CD4-positive, alpha-beta memory T cell (primary cell): ENCODE measurements around the gene A1BG. TPM values are rescaled to one million over a fixed set of nuclear protein-coding genes. Genes with fewer than 3 reads are reported as not detected.

Source experiments
- CTCF ChIA-PET: fragments of 350-600 bp; sonication (Branson Sonifier 250); formaldehyde crosslinking; loops from one replicate; lab custom pipeline; 2021; ENCODE audit warnings: inconsistent platforms; ENCODE audit not compliant: partially characterized antibody; lab: Charles Lee
- POLR2A ChIA-PET: fragments of 350-600 bp; sonication (Branson Sonifier 250); formaldehyde crosslinking; loops from one replicate; lab custom pipeline; 2021; ENCODE audit not compliant: partially characterized antibody; lab: Charles Lee
- DNase-seq, 5 donors: peaks; one replicate each; pipeline versions ENCODE4 v3.0.0 to v3.0.0-alpha.2; 2020 to 2022; ENCODE audit warnings: mixed read lengths in 1 of 5
- H3K27ac ChIP-seq: one replicate; pipeline ENCODE4 v1.7.0; 2013; ENCODE audit warnings: low read depth, low read length
- H3K27me3 ChIP-seq: 2 replicates; pipeline ENCODE4 v1.7.0; 2013; ENCODE audit warnings: mild to moderate bottlenecking, low read length, moderate library complexity; ENCODE audit not compliant: insufficient read depth
- H3K36me3 ChIP-seq: 2 replicates; pipeline ENCODE4 v1.7.0; 2013; ENCODE audit warnings: mild to moderate bottlenecking, low read length, moderate library complexity; ENCODE audit not compliant: insufficient read depth
- H3K4me1 ChIP-seq: 2 replicates; pipeline ENCODE4 v1.7.0; 2013; ENCODE audit warnings: mild to moderate bottlenecking, low read length, moderate library complexity; ENCODE audit not compliant: insufficient read depth
- H3K4me3 ChIP-seq, 2 donors: one replicate each; pipeline ENCODE4 v1.7.0; 2013; ENCODE audit warnings: low read length in 2 of 2, mild to moderate bottlenecking in 1 of 2
- H3K9me3 ChIP-seq, 2 donors: one replicate each; pipeline ENCODE4 v1.7.0; 2013; ENCODE audit warnings: low read length in 2 of 2, control low read depth in 1 of 2; ENCODE audit not compliant: control insufficient read depth in 1 of 2
- H3K27ac Mint-ChIP-seq, 7 donors: one replicate each; pipeline ENCODE4 v1.8.0; 2020 to 2021; ENCODE audit warnings: mixed read lengths in 7 of 7, mild to moderate bottlenecking in 6 of 7, inconsistent platforms in 3 of 7, moderate library complexity in 3 of 7
- H3K27me3 Mint-ChIP-seq, 2 donors: one replicate each; pipeline ENCODE4 v1.8.0; 2020 to 2021; ENCODE audit warnings: mixed read lengths in 2 of 2
- H3K36me3 Mint-ChIP-seq, 2 donors: one replicate each; pipeline ENCODE4 v1.8.0; 2020 to 2021; ENCODE audit warnings: mixed read lengths in 2 of 2, inconsistent platforms in 1 of 2, mild to moderate bottlenecking in 1 of 2
- H3K4me1 Mint-ChIP-seq, 4 donors: one replicate each; pipeline ENCODE4 v1.8.0; 2020 to 2021; ENCODE audit warnings: mixed read lengths in 4 of 4, mild to moderate bottlenecking in 1 of 4
- H3K4me3 Mint-ChIP-seq, 8 donors: one replicate each; pipeline ENCODE4 v1.8.0; 2020 to 2021; ENCODE audit warnings: mixed read lengths in 8 of 8, mild to moderate bottlenecking in 7 of 8, moderate library complexity in 6 of 8, inconsistent platforms in 3 of 8
- H3K9me3 Mint-ChIP-seq, 8 donors: one replicate each; pipeline ENCODE4 v1.8.0; 2020 to 2021; ENCODE audit warnings: mixed read lengths in 8 of 8, mild to moderate bottlenecking in 5 of 8, inconsistent platforms in 3 of 8, moderate library complexity in 1 of 8
- intact Hi-C: fragments of 100-400 bp; cut with micrococcal nuclease; formaldehyde crosslinking; loops from one replicate; pipeline ENCODE4 v1.15.1; 2023
- polyA plus RNA-seq, 2 donors: library from polyadenylated mRNA; unstranded; fragments of 300-500 nt; fragmentation: Illumina TruSeq; gene quantifications; one replicate each; pipeline ENCODE4 v1.2.3, GENCODE V29; 2021
- total RNA-seq, 2 experiments: library from RNA; stranded (reverse); gene quantifications; one replicate each; pipeline ENCODE4 v1.2.3, GENCODE V29; 2021

A1BG gene
- total RNA-seq (10 to 100 TPM; 15.8 to 19.0 TPM), polyA plus RNA-seq (10 to 100 TPM; 44.7 to 47.9 TPM)

- peaks cover 4 to 33% (median 18%) of the 10 kb centered on the region in 4 donors for H3K4me1 Mint-ChIP-seq
- Histone ChIP-seq H3K9me3 (no peaks in the 10 kb centered on the region), H3K27me3 (no peaks in the 10 kb centered on the region), H3K4me3 (no peak within 1 kb of the TSS), H3K4me1 (peaks cover 25% of the 10 kb centered on the region), H3K36me3 (no peaks in the 10 kb centered on the region), H3K27ac (no peak within 1 kb of the TSS)
- DNase-seq = no peak
- no peaks in the 10 kb centered on the region for H3K9me3 Mint-ChIP-seq
- H3K27me3 Mint-ChIP-seq = peaks cover 0 to 2% of the 10 kb centered on the region in 2 donors
- peak within 1 kb of the TSS in 2 of 7 donors; percentile 12 to 38 for H3K27ac Mint-ChIP-seq
- ChIA-PET POLR2A (interaction anchor here (1.2 kb wide), 1 partner anchor 29 kb away, joined by 3 read pairs; no protein-coding TSS in a partner anchor), CTCF (no interaction called here)
- no peak within 1 kb of the TSS for H3K4me3 Mint-ChIP-seq
- intact Hi-C loops = no loop called here
- peaks cover 0 to 7% of the 10 kb centered on the region in 2 donors for H3K36me3 Mint-ChIP-seq
Measured at GRCh38 chr19:58352760-58353671, at the start of gene A1BG. Gene A1BG, minus strand, starts transcription at chr19:58353492. Its CDS starts 55 bp downstream, at chr19:58353437.

- Mint-ChIP-seq H3K27ac (peak overlapping the region in 4 of 7 donors; percentile 31 to 97 (median 93)), H3K4me1 (peaks cover 8 to 27% (median 15%) of the 10 kb centered on the region in 4 donors), H3K4me3 (peak overlapping the region in 6 of 8 donors; percentile 26 to 97 (median 91)), H3K27me3 (peaks cover 6 to 9% of the 10 kb centered on the region in 2 donors), H3K9me3 (peaks cover 0 to 3% (median 0%) of the 10 kb centered on the region in 8 donors), H3K36me3 (peaks cover 0 to 3% of the 10 kb centered on the region in 2 donors)
- intact Hi-C loops = loop anchor here (1.0 to 2.0 kb wide), 11 partner anchors 15 to 219 kb away; partner anchors contain the start of genes ERVK3-1, MZF1, RPS5 and ZNF132
- DNase-seq = no peak
- Histone ChIP-seq H3K9me3 (no peaks in the 10 kb centered on the region), H3K4me3 (peak overlapping the region; percentile 43 to 46), H3K27ac (peak overlapping the region; percentile 74), H3K4me1 (peaks cover 23% of the 10 kb centered on the region), H3K36me3 (no peaks in the 10 kb centered on the region), H3K27me3 (peaks cover 6% of the 10 kb centered on the region)
- POLR2A ChIA-PET = interaction anchor here (1.0 kb wide), 1 partner anchor 54 kb away, joined by 4 read pairs; no protein-coding TSS in a partner anchor
- CTCF ChIA-PET = interaction anchor here (1.6 kb wide), 1 partner anchor 42 kb away, joined by 3 read pairs; no protein-coding TSS in a partner anchor
Measured at GRCh38 chr19:58401840-58402421, 48.6 kb upstream of the A1BG start.

DNA sequence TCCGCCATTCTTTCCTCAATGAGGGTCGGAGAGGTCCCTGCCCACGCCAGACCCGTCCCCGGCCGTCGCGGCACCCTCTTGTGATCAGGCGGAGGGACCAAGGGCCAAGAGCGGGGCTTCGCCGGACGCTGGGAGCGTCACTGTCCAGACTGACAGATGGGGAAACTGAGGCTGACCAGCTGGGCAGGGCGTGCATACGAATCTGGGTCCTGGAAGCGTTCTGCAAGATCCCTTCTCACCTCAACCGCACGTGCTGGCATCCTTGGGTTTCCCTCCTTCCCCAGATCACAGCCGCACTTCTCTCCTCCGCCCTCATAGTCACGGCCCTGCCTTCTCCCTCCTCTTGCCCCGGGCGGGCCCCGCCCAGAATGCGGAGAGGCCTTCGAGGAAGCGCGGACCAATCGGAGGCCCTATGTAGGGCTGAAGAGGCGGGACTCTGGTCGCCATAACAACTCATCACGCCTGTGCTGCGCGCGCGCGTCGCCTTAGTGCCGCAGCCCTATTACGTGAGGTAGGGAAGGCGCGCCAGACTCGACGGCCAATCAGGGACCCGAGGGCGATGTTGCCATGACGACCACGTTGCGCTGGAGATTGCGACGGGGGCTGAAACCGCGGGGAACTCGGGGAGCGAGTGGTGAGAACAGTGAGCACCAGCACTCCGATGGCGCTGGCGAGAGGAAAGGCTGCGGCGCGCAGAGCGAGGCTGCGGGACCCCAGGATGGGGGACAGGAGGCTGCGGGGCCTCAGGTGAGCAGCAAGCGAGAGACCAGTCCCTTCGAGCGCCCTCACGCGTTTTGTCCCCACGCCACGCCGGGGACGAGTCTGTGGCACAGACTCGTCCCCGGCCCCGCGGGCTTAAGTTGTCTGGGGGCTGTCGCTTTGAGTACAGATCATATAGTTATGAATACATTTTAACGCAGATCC lies 47.9 kb upstream of the A1BG start:
- Histone ChIP-seq H3K27ac (peak overlapping the region; percentile 74), H3K36me3 (no peaks in the 10 kb centered on the region), H3K9me3 (no peaks in the 10 kb centered on the region), H3K4me1 (peaks cover 20% of the 10 kb centered on the region), H3K4me3 (peak overlapping the region; percentile 57 to 59), H3K27me3 (peaks cover 8% of the 10 kb centered on the region)
- Mint-ChIP-seq H3K9me3 (peaks cover 0 to 4% (median 0%) of the 10 kb centered on the region in 8 donors), H3K4me1 (peaks cover 5 to 20% (median 10%) of the 10 kb centered on the region in 4 donors), H3K27ac (peak overlapping the region; percentile 89 to 99 (median 97)), H3K36me3 (peaks cover 0 to 3% of the 10 kb centered on the region in 2 donors), H3K27me3 (peaks cover 6 to 9% of the 10 kb centered on the region in 2 donors), H3K4me3 (peak overlapping the region; percentile 87 to 97 (median 91))
- CTCF ChIA-PET = no interaction called here
- POLR2A ChIA-PET = interaction anchor here (0.9 to 2.0 kb wide), 6 partner anchors 7 to 56 kb away, joined by 3 to 7 read pairs (median 4); partner anchors contain the start of genes ZNF132 and ZNF584
- intact Hi-C loops = loop anchor here (1.0 to 2.0 kb wide), 11 partner anchors 14 to 218 kb away; partner anchors contain the start of genes ERVK3-1, MZF1, RPS5 and ZNF132
- peak; percentile 98 to 100 (median 99) for DNase-seq

- H3K27me3 Mint-ChIP-seq = peaks cover 7 to 9% of the 10 kb centered on the region in 2 donors
- ChIA-PET CTCF (no interaction called here), POLR2A (interaction anchor here (0.9 to 2.0 kb wide), 6 partner anchors 8 to 55 kb away, joined by 3 to 7 read pairs (median 4); partner anchors contain the start of genes ZNF132 and ZNF584)
- H3K4me1 Mint-ChIP-seq = peaks cover 5 to 20% (median 10%) of the 10 kb centered on the region in 4 donors
- H3K4me1 ChIP-seq = peaks cover 24% of the 10 kb centered on the region
- peak overlapping the region; percentile 87 to 97 (median 91) for H3K4me3 Mint-ChIP-seq
- peaks cover 11% of the 10 kb centered on the region for H3K27me3 ChIP-seq
- no peaks in the 10 kb centered on the region for H3K36me3 ChIP-seq
- H3K9me3 Mint-ChIP-seq = peaks cover 0 to 5% (median 0%) of the 10 kb centered on the region in 8 donors
- peak overlapping the region; percentile 74 for H3K27ac ChIP-seq
- H3K4me3 ChIP-seq = peak overlapping the region; percentile 57 to 59
- intact Hi-C loops = loop anchor here (2.0 kb wide), 2 partner anchors 74 to 218 kb away; partner anchors contain the start of genes ZNF274 and ZSCAN22
- H3K36me3 Mint-ChIP-seq = peaks cover 0 to 3% of the 10 kb centered on the region in 2 donors
- no peak for DNase-seq
- H3K9me3 ChIP-seq = no peaks in the 10 kb centered on the region
- H3K27ac Mint-ChIP-seq = peak overlapping the region in 3 of 7 donors; percentile 89 to 99 (median 97)
Measured at GRCh38 chr19:58400316-58400915, 47.1 kb upstream of the A1BG start.

DNA sequence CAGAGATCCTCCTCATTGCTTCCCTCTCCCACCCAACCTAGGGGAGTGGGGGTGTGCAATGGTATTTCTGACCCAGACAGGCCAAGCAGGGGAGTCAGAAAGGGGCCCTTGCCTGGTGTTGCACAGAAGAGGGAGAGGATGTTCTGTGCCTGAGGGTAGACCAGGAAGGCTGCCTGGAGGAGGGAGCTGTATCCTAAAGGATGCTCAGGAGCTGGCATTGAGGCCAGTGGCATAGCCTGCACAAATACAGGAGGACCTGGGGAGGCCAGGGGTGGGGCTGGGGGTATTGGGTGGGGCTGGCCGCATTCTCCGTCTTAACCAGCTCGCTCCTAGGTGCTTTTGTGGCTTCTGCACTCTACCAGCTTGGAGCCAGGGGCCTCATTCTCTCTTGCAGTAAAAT lies 46.6 kb upstream of the A1BG start:
- Histone ChIP-seq H3K4me1 (peaks cover 24% of the 10 kb centered on the region), H3K27ac (no peak overlapping the region), H3K9me3 (no peaks in the 10 kb centered on the region), H3K36me3 (peaks cover 3% of the 10 kb centered on the region), H3K27me3 (peaks cover 11% of the 10 kb centered on the region), H3K4me3 (no peak overlapping the region)
- ChIA-PET POLR2A (interaction anchor here (0.9 to 2.0 kb wide), 6 partner anchors 9 to 55 kb away, joined by 3 to 7 read pairs (median 4); partner anchors contain the start of genes ZNF132 and ZNF584), CTCF (no interaction called here)
- Mint-ChIP-seq H3K9me3 (peaks cover 0 to 5% (median 0%) of the 10 kb centered on the region in 8 donors), H3K27me3 (peaks cover 7 to 9% of the 10 kb centered on the region in 2 donors), H3K4me1 (peaks cover 5 to 20% (median 10%) of the 10 kb centered on the region in 4 donors), H3K36me3 (peaks cover 2 to 4% of the 10 kb centered on the region in 2 donors), H3K27ac (peak overlapping the region in 5 of 7 donors; percentile 10 to 71 (median 42)), H3K4me3 (peak overlapping the region in 3 of 8 donors; percentile 52 to 66 (median 57))
- intact Hi-C loops = loop anchor here (2.0 kb wide), 2 partner anchors 73 to 217 kb away; partner anchors contain the start of genes ZNF274 and ZSCAN22
- no peak for DNase-seq
